GM12892 (cell line): ENCODE results near the gene MYO3B.
"Not testable (repeated sequence)": the region's sequence is repeated elsewhere in the genome, so short reads cannot be mapped to it uniquely, and the experiment has no call there.

Experiments
- DNase-seq: peaks from one replicate; pipeline ENCODE4 v3.0.0; 2011; ENCODE audit not compliant: insufficient read length
- FAIRE-seq: peaks from 2 replicates; lab custom pipeline; 2011; peaks lifted over from hg19 to GRCh38; lab: Jason Lieb, UNC
- POLR2A ChIP-seq: IDR thresholded peaks from 2 replicates; pipeline ENCODE4 v1.6.1; 2011; ENCODE audit warnings: low read depth, low read length, control low read depth
- POLR2AphosphoS5 ChIP-seq: IDR thresholded peaks from 2 replicates; pipeline ENCODE4 v1.6.1; 2011; ENCODE audit warnings: low read depth, low read length, control low read depth
- TAF1 ChIP-seq: IDR thresholded peaks from 2 replicates; pipeline ENCODE4 v1.6.1; 2011; ENCODE audit warnings: low read depth, mild to moderate bottlenecking, control low read depth, low read length, borderline replicate concordance

The MYO3B gene

GRCh38 chr2:170255971-170256370 lies 78.0 kb downstream of the MYO3B start:
- TF ChIP-seq POLR2A (no peak), TAF1 (no peak), POLR2AphosphoS5 (no peak)
- DNase-seq (no peak), FAIRE-seq (no peak)

- FAIRE-seq (no peak), DNase-seq (no peak)
- TF ChIP-seq TAF1: no peak
- no peak for TF ChIP-seq POLR2A
- TF ChIP-seq POLR2AphosphoS5: no peak
Measured at GRCh38 chr2:170258382-170258781, 80.4 kb downstream of the MYO3B start.

- TF ChIP-seq POLR2A (no peak), TAF1 (no peak), POLR2AphosphoS5 (no peak)
- DNase-seq: no peak
- no peak for FAIRE-seq
Measured at GRCh38 chr2:170260188-170260587, 82.2 kb downstream of the MYO3B start.

GRCh38 chr2:170261566-170261965 lies 83.6 kb downstream of the MYO3B start:
- TF ChIP-seq POLR2AphosphoS5 (no peak), TAF1 (no peak), POLR2A (no peak)
- no peak for DNase-seq
- no peak for FAIRE-seq

- DNase-seq (no peak), FAIRE-seq (no peak)
- TF ChIP-seq POLR2AphosphoS5 (no peak), POLR2A (no peak), TAF1 (no peak)
Measured at GRCh38 chr2:170262343-170262742, 84.4 kb downstream of the MYO3B start.

GRCh38 chr2:170262806-170263205 lies 84.9 kb downstream of the MYO3B start:
- DNase-seq (no peak), FAIRE-seq (no peak)
- TF ChIP-seq TAF1 (no peak), POLR2A (no peak), POLR2AphosphoS5 (no peak)

- FAIRE-seq, DNase-seq: not testable (repeated sequence)
Measured at GRCh38 chr2:170263728-170264521, 86.0 kb downstream of the MYO3B start.

GRCh38 chr2:170264522-170264860 lies 86.5 kb downstream of the MYO3B start:
- TF ChIP-seq POLR2AphosphoS5: no peak
- no peak for TF ChIP-seq TAF1
- no peak for TF ChIP-seq POLR2A
- DNase-seq: no peak
- FAIRE-seq: no peak

- TF ChIP-seq POLR2AphosphoS5: no peak
- TF ChIP-seq POLR2A: no peak
- no peak for TF ChIP-seq TAF1
- DNase-seq: no peak
- no peak for FAIRE-seq
Measured at GRCh38 chr2:170264865-170265264, 86.9 kb downstream of the MYO3B start.

- FAIRE-seq (no peak), DNase-seq (no peak)
- TF ChIP-seq POLR2A (no peak), TAF1 (no peak), POLR2AphosphoS5 (no peak)
Measured at GRCh38 chr2:170265321-170265720, 87.4 kb downstream of the MYO3B start.

GRCh38 chr2:170266358-170266757 lies 88.4 kb downstream of the MYO3B start:
- DNase-seq (no peak), FAIRE-seq (no peak)
- TF ChIP-seq TAF1 (no peak), POLR2A (no peak), POLR2AphosphoS5 (no peak)

- no peak for FAIRE-seq
Measured at GRCh38 chr2:170267071-170267470, 89.1 kb downstream of the MYO3B start.

More at GRCh38 chr2:170267071-170267470, 89.1 kb downstream of the MYO3B start:
- no peak for TF ChIP-seq TAF1
- no peak for TF ChIP-seq POLR2AphosphoS5
- no peak for TF ChIP-seq POLR2A
- DNase-seq: no peak
